Stimulated activated CD4-positive, alpha-beta T cell treated with anti-CD3 and anti-CD28 coated beads, Interleukin-15, amount 100 ng/mL, for 1 hour (primary cell): ENCODE results near the gene SEPTIN5.
"Not testable (repeated sequence)": the region's sequence is repeated elsewhere in the genome, so short reads cannot be mapped to it uniquely, and the experiment has no call there.

Source experiments
- DNase-seq, 2 donors: peaks; one replicate each; pipeline ENCODE4 v3.0.0-alpha.2; 2020; ENCODE audit warnings: low read depth in 1 of 2, low spot score in 1 of 2

Gene SEPTIN5

DNA sequence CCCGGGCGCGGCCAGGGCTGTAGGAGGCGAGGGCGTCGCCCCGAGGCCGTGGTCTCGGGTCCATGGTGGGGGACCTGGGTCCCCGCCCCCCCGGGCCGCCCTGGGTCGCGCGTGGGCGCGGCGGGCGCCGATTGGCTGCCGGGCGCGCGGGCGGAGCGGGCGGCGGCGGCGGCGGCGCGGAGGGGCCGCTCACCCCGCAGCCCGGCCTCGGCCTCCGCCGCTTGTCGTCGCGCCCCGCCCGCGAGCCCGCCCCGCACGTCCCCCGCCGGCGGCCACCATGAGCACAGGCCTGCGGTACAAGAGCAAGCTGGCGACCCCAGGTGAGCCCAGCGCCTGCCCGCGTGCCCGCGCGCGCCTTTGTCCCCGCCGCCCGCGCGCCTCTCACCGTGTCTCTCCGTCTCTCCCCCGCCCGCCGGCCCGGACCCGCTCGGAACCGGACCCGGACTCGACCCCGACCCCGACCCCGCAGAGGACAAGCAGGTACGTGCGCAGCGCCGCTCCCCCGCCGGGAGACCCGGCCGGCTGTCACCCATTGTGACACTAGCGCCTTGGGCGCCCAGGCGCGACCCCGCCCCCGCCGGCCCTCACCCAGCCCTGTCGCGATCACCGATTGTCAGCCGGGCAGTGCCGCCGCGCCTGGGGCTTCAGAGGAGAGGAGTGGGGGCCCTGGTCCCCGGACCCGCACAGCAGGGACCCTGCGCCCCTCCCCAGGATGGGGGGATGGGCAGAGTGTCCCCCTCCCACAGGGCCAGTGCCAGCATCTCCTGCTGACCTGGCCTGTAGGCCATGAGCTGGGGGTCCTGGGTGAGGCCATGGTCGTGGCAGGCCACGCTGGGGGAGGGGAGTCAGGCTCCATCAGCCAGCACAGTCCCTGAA, at the start of gene SEPTIN5:
SEPTIN5 (plus strand) TSS at position 192 of the 876 bp plus-strand sequence; CDS start at position 278, 86 bp downstream.
- no peak for DNase-seq

DNA sequence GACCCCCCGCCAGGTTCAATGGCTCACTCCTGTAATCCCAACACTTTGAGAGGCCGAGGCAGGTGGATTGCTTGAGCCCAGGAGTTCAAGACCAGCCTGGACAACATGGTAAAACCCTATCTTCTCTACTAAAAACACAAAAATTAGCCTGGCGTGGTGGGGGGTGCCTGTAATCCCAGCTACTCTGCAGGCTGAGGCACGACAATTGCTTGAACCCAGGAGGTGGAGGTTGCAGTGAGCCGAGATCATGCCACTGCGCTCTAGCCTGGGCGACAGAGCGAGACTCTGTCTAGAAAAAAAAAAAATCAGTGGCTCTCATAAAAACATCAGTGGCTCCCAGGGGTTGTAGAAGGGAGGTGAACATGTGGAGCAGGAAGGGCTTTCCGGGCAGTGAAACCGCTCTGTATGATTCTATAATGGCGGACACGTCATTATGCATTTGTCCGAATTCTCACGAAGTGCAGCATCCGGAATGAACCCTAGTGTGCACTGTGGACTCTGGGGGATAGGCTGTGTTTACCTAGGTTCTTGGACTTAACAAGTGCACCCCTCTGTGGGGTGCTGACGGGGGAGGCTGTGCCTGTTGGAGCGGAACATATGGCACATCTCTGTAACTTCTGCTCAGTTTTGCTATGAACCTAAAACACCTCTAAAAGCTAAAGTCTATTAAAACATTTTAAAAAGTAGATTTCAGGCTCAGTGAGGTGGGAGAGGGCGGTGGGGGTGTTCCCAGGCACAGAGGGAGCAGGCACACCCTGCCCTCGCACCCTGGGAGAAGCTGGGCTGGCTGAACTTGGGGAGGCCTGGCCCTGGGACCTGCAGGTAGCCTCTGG, 49.1 kb upstream of the SEPTIN5 start:
- DNase-seq, result no peak

DNA sequence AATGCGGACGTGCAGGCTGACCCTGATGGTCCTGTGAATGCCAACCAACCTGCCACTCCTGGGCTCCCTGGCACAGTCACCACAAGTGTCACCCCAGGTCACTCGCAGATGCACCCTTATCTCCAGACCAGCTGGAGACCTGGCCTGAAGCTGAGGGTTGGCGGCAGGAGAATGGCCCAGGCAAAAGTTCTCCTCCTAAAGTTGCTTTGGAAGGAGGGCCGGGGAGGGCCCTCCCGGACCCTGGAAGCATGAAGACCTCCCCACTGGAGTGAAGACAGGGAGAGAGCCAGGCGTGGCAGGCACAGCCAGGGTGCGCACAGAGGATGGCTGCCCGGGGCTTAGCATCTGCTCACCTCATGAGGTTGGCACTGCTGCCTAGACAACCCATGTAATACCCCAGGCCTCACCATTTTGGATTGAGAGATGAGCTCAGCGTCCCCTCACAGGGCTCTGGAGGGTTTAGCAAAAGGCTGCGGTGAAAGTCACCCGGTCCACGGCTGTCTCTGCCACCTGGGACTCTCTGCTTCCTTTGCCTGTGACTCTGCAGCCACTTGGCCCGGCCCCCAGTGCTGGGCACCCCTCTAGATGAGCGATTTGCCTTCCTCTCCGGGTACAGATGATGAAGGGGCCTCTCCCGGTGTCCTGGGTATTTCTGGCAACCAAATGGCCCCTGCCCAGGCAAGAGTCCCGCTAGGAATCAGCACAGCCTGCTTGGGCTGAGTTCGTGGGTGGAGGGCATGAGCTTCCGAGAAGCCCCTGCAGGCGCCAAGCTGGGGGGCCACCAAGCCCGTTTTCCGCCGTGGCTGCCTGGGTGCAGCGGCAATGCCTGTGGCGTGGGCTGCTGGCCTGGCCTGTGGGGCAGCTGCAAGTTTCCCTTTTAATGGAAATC, 48.3 kb upstream of the SEPTIN5 start:
- no peak for DNase-seq

DNA sequence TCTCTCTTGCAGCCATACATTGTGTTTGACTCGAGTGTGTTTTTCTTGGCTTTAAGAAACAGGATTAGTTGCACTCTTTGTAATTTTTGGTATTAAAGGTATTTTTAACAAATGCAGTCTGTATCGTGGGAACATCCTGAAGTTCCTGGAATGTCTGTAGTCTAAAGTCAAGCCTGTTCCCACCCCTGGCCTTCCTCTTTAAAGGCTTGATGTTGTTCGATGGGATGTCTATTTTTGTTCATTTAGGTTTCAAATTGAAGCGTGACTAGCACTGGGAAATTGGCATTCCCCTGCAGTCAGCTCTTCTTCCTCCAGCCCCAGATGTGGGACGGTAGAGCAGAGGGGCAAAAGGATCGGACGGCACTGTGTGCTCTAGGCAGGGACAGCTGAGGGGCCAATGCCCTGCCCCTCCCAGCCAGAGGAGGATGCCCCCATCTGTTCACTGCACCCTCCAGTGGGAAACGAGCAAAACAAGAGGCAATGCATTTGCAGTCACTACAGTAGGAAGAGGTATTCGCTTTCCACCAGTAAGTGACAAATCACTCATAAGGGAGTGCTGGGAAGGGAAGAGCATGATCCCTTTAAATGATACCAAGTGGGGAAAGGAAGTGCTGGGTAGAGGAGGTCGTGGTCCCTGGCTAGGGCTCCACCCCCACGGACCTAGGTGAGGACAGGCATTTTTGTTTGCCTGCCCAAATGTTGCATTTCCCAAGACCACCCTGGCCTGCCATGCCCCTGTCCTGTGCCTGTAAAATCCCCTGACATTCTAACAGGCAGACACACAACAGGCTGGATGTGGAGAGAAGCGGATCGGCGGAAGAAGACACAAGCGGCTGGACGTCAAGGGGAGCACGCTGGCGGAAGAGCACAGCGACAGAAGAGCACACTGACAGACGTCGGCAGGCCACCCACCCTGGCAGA, 47.4 kb upstream of the SEPTIN5 start:
- no peak for DNase-seq

DNA sequence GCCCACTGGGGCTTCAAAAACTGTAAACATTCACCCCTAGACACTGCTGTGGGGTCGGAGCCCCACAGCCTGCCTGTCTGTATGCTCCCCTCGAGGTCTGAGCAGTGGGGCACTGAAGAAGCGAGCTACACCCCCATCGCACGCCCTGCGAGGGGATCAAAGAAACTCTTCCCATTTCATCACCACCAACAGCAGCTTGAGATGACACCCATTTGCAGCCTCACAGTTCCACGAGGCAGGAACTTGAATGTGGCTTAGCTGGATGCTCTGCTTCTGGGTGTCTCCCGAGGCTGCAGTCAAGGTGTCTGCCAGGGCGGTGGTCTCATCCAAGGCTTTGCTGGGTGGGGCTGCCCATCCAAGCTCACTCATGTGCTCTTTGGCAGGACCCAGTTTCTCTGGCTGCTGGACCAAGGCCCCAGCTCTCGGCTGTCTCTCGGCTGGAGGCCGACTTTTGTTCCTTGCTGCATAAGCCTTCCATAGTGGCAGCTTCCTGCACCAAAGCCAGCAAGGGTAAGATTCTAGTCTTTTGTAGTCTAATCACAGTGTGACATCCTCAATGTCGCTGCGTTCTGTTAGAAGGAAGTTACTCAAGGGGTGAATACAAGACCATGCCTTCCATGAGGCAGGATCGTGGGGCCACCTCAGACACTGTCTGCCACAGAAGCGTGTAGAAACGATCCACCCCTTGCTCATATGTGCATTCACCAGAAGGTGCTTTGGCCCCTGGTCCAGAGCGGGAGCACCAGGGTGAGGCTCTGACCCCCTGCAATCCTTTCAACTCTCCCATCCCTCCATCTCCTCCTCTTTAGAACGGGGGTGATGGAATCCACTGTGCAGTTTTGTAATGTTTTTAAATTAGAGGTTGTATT, 46.2 kb upstream of the SEPTIN5 start:
- no peak for DNase-seq

DNA sequence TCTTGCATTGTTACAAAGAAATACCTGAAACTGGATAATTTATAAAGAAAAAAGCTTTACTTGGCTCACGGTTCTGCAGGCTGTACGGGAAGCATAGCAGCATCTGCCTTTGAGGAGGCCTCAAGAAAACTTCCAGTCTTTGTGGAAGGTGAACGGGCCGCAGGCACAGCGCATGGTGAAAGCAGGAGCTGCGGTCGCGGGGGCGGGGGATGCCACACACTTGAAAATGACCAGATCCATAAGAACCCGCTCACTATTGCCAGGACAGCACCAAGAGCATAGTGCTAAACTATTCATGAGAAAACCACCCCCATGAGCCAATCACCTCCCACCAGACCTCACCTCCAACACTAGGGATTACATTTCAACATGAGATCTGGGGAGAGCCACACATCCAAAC, 45.6 kb upstream of the SEPTIN5 start:
- no peak for DNase-seq

DNA sequence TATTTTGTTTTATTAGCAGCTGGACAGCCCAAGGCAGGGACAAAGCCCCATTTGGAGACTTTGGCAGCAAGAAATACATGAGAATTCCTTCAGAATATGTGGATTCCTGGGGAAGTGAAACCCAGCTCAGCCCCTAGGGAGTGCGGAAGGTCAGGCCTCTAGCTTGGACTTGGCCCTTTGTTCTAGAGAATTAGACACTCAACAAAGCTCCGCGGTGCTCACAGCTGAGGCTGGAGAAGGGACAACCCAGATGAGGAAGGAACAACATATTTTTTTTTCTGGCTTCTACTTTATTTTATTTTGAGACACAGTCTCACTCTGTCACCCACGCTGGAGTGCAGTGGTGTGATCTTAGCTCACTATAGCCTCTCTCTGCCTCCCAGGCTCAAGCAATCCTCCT, 44.7 kb upstream of the SEPTIN5 start:
- DNase-seq, result no peak

DNA sequence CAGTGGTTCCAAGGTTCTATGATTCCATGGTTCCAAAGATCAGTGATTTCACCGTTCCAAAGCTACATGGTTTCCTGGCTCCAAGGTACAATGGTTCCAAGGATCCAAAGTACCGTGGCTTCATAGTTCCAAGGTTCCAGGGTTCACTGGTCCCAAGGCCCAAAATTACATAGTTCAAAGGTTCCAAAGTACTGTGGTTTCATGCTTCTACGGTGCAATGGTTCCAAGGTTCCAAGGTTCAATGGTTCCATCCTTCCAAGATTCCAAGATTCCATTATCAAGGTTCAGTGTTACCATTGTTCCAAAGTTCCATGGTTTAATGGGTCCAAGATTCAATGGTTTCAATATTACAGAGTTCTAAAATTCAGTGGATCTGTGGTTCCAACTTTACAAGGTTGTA, 43.0 kb upstream of the SEPTIN5 start:
- no peak for DNase-seq

DNA sequence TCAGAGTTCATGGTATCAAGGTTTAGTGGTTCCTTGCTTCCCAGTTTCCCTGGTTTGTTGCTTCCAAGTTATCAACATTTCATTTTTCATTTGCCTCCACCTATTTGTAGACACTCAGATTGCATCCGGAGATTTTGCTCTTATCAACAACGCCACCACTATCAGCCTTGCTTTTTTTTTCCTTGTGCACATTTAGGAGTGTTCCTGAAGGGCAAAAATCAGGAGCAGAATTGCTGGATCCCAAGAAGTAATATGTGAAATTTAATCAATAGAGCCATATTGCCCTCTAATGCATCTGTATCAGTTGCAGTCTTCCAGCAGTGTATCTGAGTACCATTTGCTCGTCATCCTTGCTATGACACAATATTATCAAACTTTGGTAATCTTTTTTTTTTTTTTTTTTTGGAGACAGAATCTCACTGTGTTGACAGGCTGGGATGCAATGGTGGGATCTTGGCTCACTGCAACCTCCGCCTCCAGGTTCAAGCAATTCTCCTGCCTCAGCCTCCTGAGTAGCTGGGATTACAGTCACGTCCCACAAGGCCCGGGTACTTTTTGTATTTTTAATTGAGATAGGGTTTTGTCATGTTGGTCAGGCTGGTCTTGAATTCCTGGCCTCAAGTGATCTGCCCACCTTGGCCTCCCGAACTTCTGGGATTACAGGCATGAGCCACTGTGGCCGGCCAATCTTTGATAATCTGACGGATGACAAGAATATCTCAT, 42.1 kb upstream of the SEPTIN5 start:
- DNase-seq, result no peak

DNA sequence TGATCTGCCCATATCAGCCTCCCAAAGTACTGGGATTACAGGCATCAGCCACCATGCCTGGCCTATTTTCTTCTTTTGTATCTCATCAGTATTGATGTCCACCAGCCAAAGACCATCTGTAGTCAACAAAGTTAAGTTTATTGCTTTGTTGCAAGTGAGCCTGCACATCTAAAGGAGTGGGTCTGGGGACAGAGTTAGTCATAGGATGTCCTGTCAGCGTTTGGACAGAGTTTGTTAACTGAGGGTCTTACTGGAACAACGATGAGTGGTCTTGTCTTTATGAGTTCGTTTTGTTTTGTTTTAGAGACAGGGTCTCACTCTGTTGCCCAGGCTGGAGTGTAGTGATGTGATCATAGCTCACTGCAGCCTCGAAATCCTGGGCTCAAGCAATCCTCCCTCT, 40.6 kb upstream of the SEPTIN5 start:
- no peak for DNase-seq

DNA sequence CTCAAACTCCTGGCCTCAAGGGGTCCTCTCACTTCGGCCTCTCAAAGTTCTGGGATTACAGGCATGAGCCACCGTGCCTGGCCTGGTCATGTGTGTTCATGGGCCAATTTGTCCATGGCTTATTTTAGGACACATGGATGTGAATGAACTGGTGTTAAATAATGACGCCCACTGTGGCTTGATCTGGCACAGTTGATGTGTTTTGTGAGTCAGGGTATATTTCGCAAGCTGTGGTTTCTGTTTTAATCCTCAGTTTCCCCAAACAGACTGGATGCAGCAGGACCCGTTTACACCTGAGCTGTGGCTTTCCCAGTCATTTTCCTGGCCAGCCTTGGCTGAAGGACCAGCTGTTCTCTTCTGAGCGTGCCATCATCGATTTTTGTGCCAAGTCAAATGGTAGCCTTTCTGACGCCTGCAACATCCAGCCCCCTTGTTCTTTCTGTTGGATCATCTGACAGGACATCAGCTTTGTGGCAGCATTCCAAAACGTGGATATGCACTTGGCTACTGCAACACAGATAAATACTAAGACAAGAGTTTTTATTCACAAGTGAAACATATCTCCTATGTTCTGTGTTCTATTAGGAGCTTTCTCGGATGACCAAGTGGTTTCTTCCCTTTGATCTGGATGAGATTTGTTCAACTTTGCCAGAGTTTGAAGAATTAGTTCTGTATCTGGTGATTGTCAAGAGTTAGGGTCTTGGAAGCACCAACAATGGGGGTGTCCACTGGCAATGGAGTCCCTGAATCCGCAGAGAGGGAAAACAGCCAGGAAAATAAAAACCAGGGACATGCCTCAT, 40.0 kb upstream of the SEPTIN5 start:
- DNase-seq, result no peak

DNA sequence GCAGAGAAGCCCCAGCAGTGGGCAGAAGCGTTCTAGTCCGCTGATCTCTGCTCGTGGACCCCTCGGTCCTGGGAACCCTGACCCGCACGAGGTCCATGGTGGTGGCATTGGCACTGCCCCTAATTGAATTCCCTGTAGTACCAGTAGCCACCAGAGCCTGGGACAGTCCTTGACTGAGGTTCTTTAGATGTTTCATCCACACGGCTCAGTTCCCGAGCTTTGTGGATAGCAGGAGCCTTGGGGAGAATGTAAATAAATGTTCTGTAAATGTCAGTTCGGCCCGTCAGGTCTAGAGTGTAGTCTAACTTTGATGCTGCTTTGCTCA, 39.4 kb upstream of the SEPTIN5 start:
- no peak for DNase-seq

DNA sequence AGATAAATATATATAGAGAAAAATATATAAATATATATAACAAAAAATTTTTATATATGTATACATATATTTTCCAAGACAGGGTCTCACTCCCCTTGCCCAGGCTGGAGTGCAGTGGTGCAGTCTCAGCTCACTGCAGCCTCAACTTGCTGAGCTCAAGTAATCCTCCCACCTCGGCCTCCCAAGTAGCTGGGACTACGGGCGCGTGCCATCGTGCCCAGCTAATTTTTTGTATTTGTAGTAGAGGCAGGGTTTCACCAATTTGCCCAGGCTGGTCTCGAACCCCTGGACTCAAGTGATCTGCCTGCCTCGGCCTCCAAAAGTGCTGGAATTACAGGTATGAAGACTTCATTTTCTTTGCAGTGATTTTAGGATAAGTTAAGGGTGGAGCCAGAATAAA, 38.9 kb upstream of the SEPTIN5 start:
- DNase-seq, result no peak

DNA sequence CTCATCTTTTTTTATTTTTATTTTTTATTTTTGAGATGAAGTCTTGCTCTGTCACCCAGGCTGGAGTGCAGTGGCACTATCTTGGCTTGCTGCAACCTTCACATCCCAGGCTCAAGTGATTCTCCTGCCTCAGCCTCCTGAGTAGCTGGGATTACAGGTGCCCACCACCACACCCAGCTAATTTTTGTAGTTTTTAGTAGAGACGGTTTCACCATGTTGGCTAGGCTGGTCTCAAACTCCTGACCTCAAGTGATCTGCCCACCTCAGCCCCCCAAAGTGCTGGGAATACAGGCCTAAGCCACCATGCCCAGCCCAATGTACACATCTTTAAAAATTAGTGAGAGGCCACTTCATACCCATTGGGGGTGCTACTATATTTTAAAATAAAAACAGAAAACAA, 37.9 kb upstream of the SEPTIN5 start:
- not testable (repeated sequence) for DNase-seq

DNA sequence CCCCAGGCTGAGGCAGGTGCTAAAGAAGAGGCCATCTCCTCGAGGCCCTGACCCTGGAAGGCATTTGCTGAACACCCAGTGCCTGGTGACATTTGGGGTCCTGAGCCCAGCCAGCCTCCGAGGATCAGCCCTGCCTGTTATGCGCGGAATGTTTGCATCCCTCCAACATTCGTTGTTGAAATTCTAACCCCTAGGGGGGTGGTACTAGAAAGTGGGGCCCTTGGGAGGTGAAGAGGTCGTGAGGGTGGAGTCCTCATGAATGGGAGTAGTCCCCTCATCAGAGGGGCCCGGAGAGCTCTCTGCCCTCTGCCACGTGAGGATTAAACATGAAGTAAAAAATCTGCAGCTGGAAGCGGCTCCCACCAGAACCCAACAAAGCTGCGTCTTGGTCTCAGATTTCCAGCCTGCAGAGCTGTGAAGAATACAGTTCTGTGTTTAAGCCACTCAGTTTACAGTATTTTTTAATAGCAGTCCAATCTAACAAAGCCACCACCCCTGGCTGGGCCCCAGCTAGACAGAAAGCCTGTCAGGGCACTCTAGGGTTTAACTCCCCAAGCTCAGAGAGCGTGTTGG, 35.3 kb upstream of the SEPTIN5 start:
- DNase-seq, result no peak

DNA sequence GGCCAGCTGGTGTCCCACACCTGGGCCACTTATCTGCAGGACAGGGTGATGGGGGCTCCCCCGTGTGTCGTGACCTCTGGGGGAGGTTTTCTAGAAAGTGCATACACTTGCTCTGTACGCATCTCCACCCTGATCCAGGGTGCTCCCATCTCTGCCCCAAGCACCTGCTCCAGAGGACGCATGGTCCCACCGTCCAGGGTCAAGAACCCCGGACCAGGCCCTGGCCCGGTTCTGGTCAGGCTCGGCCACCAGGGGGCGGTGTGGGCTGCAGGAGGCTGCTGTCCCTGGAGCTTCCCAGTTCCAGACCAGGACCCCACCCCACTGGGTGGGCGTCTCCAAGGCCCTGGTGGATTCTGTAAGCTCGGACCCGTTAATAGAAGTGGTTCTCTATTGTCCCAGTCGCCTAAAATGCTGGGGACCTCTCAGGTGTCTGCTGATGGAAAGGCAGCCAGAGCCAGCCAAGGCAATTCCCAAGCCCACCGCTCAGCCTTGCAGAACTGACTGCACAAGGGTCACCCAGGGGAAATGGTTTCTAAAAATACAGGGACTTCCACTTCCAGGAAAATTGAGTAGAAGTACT, 34.7 kb upstream of the SEPTIN5 start:
- peak; percentile 16 to 31 for DNase-seq

DNA sequence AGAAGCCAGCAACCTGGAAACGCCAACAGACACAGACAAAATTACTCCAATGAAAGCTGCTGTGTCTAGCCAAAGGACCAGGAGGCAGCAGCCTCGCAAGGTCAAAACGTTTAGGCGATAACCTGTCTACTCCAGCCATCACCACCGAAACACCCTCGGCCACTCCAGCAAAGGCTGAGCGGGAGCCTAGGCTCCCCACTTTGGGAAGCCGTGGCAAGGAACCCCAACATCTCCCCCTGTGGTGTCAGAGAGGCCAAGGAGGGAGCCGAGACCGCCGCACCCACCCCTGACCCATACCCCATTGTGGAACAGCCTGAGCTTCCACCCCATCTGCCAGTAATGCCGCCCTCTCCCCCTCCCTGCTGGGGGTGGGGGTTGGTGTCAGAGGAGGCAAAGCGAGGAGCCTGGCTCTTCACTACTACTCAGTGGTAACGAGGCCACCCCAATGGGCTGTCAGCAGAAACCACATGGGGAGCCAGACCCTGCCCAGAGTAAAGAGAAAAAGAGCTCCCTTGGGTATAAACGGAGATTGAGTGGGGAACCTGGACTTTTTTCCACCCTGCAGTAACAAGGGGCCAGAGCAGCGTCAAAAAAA, 33.9 kb upstream of the SEPTIN5 start:
- DNase-seq, result no peak
